Nephron progenitor cell (in vitro differentiated cells): ENCODE data around the gene C2orf72.

Source experiments
- DNase-seq: peaks from one replicate; pipeline ENCODE4 v3.0.0; 2021
- H3K27ac Mint-ChIP-seq: 2 replicates; pipeline ENCODE4 v1.8.0; 2021; ENCODE audit warnings: mild to moderate bottlenecking, moderate library complexity, mixed read lengths
- H3K27me3 Mint-ChIP-seq: 2 replicates; pipeline ENCODE4 v1.8.0; 2021; ENCODE audit warnings: mild to moderate bottlenecking, low read depth, mixed read lengths; ENCODE audit not compliant: poor library complexity
- H3K36me3 Mint-ChIP-seq: 2 replicates; pipeline ENCODE4 v1.8.0; 2021; ENCODE audit warnings: low read depth, mixed read lengths
- H3K4me1 Mint-ChIP-seq: 2 replicates; pipeline ENCODE4 v1.8.0; 2021; ENCODE audit warnings: mixed read lengths
- H3K4me3 Mint-ChIP-seq: 2 replicates; pipeline ENCODE4 v1.8.0; 2021; ENCODE audit warnings: mild to moderate bottlenecking, moderate library complexity, mixed read lengths
- H3K9me3 Mint-ChIP-seq: 2 replicates; pipeline ENCODE4 v1.8.0; 2021; ENCODE audit warnings: mild to moderate bottlenecking, moderate library complexity, mixed read lengths
- TF ChIP-seq, protein P1 (sequence below): fragments of 200-600 bp; sonication (generic); IDR thresholded peaks from 2 replicates; pipeline ENCODE4 v1.5.0; 2021; ENCODE audit warnings: antibody characterized with exemption

Gene C2orf72

DNA sequence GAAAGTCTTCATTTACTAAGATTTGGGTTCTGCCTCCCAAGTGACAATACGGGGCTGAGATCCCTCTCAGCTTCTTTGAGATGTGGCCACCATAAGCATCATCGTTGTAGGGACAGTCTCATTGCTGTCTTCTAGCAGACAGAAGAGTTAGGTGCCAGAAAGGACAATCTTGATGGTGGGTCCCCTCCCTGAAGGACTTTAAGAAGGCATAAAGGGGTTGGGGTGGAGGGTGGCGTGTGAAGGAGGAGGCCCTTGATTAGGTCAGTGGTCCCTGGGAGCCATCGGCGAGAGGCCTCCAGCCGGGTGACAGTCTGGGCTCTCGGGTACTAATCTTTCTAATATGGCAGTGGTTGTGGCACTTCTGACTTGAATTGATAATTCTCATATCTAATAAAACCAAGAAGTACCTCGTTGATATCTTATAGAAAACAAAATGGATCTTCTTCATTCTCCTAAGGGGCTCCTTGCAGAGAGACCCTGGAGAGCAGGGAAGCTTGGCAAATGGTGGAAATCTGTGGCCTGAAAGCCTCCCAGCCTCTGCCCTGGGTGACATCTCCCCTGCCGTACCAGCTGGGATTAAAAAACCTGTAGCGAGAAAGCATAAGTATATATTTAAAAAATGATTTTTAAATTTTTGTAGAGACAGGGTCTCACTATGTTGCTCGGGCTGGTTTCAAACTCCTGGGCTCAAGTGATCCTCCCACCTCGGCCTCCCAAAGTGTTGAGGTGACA is 12.1 kb downstream of the C2orf72 start:
- Mint-ChIP-seq H3K4me3 (no peak overlapping the region), H3K27me3 (peaks cover 41% of the 10 kb centered on the region), H3K9me3 (no peaks in the 10 kb centered on the region), H3K27ac (no peak overlapping the region), H3K36me3 (no peaks in the 10 kb centered on the region), H3K4me1 (peaks cover 15% of the 10 kb centered on the region)
- TF ChIP-seq, protein P1, sequence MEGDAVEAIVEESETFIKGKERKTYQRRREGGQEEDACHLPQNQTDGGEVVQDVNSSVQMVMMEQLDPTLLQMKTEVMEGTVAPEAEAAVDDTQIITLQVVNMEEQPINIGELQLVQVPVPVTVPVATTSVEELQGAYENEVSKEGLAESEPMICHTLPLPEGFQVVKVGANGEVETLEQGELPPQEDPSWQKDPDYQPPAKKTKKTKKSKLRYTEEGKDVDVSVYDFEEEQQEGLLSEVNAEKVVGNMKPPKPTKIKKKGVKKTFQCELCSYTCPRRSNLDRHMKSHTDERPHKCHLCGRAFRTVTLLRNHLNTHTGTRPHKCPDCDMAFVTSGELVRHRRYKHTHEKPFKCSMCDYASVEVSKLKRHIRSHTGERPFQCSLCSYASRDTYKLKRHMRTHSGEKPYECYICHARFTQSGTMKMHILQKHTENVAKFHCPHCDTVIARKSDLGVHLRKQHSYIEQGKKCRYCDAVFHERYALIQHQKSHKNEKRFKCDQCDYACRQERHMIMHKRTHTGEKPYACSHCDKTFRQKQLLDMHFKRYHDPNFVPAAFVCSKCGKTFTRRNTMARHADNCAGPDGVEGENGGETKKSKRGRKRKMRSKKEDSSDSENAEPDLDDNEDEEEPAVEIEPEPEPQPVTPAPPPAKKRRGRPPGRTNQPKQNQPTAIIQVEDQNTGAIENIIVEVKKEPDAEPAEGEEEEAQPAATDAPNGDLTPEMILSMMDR: no peak
- no peak for DNase-seq

DNA sequence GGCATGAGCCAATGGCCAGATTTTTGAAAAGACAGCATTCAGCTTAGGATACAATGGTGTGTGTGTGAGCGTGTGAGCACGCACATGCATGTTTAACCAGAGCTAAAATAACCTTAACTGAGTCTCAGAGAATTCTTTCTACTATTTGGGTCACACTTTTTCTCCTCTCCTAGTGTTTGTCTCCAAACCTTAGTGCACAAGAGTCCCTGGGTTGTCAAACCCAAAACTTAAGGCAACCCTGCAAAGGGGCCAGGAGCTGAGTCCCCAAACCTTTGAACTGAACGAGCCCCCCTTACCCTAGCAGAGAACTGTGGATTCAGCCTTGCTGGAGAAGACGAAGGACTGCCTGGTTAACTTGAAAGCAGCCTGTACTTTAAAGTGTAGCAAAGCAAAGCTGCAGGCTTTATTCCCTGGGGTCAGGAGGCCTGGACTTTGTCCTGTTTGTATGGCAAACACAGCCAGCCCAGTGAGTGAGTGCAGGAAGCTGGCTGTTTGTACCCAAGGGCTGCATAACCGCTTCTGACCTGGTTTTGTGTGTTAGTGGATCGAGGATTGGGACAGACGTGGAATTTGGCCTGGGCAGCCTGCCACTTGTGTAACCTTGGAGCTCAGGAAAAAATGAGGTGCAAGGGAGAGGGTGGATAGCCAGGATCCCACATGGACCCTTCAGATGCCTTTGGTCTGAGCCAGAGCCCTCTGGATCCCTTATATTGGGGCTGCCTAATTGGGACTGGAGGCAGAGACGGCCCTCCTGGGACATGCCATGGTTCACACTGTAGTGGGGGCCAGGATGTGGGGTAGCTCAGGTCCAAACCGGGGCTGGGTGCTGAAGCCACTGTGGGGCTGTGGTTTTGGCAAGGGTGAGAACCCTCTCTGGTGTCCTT is 12.9 kb downstream of the C2orf72 start:
- peaks cover 45% of the 10 kb centered on the region for H3K27me3 Mint-ChIP-seq
- no peaks in the 10 kb centered on the region for H3K9me3 Mint-ChIP-seq
- H3K36me3 Mint-ChIP-seq: no peaks in the 10 kb centered on the region
- TF ChIP-seq, protein P1: no peak
- H3K27ac Mint-ChIP-seq: peak overlapping the region; percentile 59
- peaks cover 15% of the 10 kb centered on the region for H3K4me1 Mint-ChIP-seq
- H3K4me3 Mint-ChIP-seq: no peak overlapping the region
- no peak for DNase-seq

DNA sequence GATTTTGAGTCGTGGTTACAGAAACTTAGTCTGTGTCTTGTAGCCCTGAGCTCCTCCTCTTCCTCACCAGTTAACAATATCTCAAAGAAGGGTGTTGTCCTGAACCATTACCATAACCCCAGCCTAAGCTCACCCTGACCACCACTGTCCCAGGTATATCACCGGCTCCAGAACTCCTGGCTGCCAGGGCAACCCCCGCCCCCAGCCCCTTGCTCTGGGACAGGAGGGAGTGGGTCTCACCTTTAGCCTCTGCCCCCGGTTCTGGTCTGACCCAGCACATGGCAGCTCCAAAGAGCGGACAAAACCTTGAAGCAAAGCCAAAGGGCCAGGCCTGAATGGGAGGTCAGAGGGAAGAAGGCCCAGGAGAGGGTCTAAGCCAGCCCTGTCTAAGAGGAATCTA is 13.8 kb downstream of the C2orf72 start:
- H3K27me3 Mint-ChIP-seq: peaks cover 43% of the 10 kb centered on the region
- H3K27ac Mint-ChIP-seq: no peak overlapping the region
- no peak for DNase-seq

DNA sequence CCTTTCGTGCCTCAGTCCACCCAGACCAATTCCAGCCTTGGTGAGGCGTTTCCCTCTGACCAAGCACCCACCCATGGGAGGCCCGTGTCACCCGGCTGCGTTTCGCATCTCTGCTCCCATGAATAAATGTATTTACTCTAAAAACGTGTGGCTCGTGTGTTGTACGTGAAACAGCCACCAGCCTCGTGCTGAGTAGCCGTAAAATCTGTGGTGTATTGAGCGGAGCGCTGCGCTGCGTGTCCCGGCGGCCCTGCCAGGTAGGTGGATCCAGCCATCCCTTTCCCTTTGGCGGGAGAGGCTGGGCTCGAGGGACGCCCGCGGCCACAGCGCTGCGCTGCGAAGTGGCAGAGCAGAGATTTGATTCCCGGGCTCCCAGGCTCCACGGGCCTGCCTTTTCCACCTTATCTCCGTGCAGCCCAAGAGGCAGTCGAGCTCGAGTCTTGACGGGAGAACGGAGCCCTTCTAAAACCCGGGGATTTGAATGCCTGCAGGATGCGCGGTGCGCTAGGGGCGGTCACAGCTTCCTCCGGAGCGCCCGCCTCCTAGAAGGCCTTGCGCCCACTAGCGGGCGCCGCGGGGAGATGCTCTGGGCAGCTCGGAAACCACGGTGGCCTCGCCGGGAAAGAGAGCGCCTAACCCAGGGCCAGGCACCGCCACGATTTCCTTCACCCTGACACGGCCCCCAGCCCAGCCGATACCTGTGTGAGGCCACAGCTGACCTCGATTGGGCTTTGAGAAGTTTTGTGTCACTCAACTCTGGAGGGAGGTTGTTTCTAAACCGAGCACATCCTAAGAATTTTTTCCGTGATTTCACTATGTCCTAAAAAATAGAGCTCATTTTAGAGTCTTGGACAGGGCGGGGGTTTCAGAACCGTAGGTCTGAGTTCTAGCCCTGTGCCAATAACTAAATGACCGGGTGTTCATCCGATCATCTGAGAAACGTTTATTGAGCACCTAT is 15.4 kb downstream of the C2orf72 start:
- H3K27ac Mint-ChIP-seq: no peak overlapping the region
- peak overlapping the region; percentile 85 for H3K4me3 Mint-ChIP-seq
- H3K27me3 Mint-ChIP-seq: peaks cover 41% of the 10 kb centered on the region
- TF ChIP-seq, protein P1: peak; percentile 92
- no peaks in the 10 kb centered on the region for H3K9me3 Mint-ChIP-seq
- DNase-seq: peak; percentile 84
- no peaks in the 10 kb centered on the region for H3K36me3 Mint-ChIP-seq
- peaks cover 18% of the 10 kb centered on the region for H3K4me1 Mint-ChIP-seq

More for the DNA sequence above, 13.8 kb downstream of the C2orf72 start:
- Mint-ChIP-seq H3K4me1 (peaks cover 15% of the 10 kb centered on the region), H3K9me3 (no peaks in the 10 kb centered on the region), H3K4me3 (no peak overlapping the region), H3K36me3 (no peaks in the 10 kb centered on the region)
- TF ChIP-seq, protein P1: no peak

DNA sequence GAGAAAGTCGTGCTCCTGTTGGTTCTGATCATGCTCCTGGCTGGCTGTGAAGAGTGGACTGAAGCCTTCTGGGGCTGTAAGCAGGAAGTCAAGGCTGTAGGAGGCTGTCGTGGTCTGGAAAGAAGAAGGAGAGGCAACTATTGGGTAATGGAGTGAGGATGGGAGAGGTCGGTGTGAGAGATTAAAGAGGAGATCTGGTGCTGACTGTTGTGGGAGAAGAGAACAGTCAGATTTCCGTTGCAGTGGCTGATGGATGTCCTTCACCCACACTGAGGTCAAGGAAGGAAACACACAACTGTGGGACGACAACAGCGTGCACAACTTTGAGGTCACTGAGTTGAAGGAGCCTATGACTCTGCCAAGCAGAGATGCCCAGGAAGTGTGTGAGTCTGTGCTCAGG is 16.5 kb downstream of the C2orf72 start:
- Mint-ChIP-seq H3K27ac (no peak overlapping the region), H3K9me3 (no peaks in the 10 kb centered on the region), H3K27me3 (peaks cover 38% of the 10 kb centered on the region), H3K4me1 (peaks cover 28% of the 10 kb centered on the region), H3K36me3 (no peaks in the 10 kb centered on the region), H3K4me3 (no peak overlapping the region)
- TF ChIP-seq, protein P1: no peak
- DNase-seq: no peak
